HepG2 (cell line): Measurements from ENCODE around the gene PDZD7. TPM values are rescaled to one million over a fixed set of nuclear protein-coding genes. Genes with fewer than 3 reads are reported as not detected.

Experiments
- IRX3 ChIP-seq: sonication (generic); formaldehyde crosslinking; IDR thresholded peaks from 2 replicates; pipeline ENCODE4 v1.8.1; 2023; ENCODE audit warnings: mild to moderate bottlenecking, low read depth, missing genetic modification reagents, borderline replicate concordance
- RXRA ChIP-seq: sonication (generic); formaldehyde crosslinking; IDR thresholded peaks from 2 replicates; pipeline ENCODE4 v1.5.1; 2020; ENCODE audit warnings: missing genetic modification reagents
- SMARCE1 ChIP-seq: fragments of 450-650 bp; IDR thresholded peaks from 2 replicates; pipeline ENCODE4 v1.6.1; 2017; ENCODE audit warnings: borderline replicate concordance
- ZNF281 ChIP-seq: sonication (generic); formaldehyde crosslinking; IDR thresholded peaks from 2 replicates; pipeline ENCODE4 v1.4.0; 2020; ENCODE audit warnings: missing genetic modification reagents, borderline replicate concordance
- ZNF407 ChIP-seq: sonication (generic); formaldehyde crosslinking; IDR thresholded peaks from one replicate; pipeline ENCODE4 v1.5.1; 2020; ENCODE audit warnings: mild to moderate bottlenecking, missing genetic modification reagents; ENCODE audit errors: not compliant biosample characterization
- ZNF569 ChIP-seq: sonication (generic); formaldehyde crosslinking; IDR thresholded peaks from 2 replicates; pipeline ENCODE4 v1.5.0; 2020; ENCODE audit warnings: mild to moderate bottlenecking, missing genetic modification reagents, moderate library complexity, borderline replicate concordance
- ZSCAN31 ChIP-seq: sonication (generic); formaldehyde crosslinking; IDR thresholded peaks from 2 replicates; pipeline ENCODE4 v1.5.0; 2020; ENCODE audit warnings: low read depth, mild to moderate bottlenecking, missing genetic modification reagents
- polyA plus RNA-seq, 8 experiments: library from polyadenylated mRNA; depleted of rRNA in 3 of 8; stranded (reverse) in 7 of 8; unstranded in 1 of 8; fragments of >200 nt; fragmentation: Illumina TruSeq in 4 of 8; extraction: Trizol in 4 of 8; gene quantifications; 2 replicates each; pipeline versions ENCODE4 v1.2.1 to v1.2.3, GENCODE V29; 2011 to 2016; ENCODE audit warnings: low read depth in 4 of 8, missing spikeins in 1 of 8, mixed read lengths in 1 of 8; ENCODE audit not compliant: insufficient read depth in 1 of 8
- total RNA-seq, 5 experiments: library from RNA; depleted of rRNA; stranded (reverse); fragments of >200 nt; fragmentation: Illumina TruSeq; extraction: Trizol; gene quantifications; 2 replicates each; pipeline ENCODE4 v1.2.3, GENCODE V29; 2016; ENCODE audit warnings: low read depth in 1 of 5
- TF ChIP-seq, protein P1 (sequence below): sonication (generic); formaldehyde crosslinking; IDR thresholded peaks from 2 replicates; pipeline ENCODE4 v1.5.0; 2020; ENCODE audit warnings: mild to moderate bottlenecking, missing genetic modification reagents, moderate library complexity

The PDZD7 gene
- total and polyA plus RNA-seq, 2 of the 13 experiments (the other 11 are each of a cell fraction or from before 2014, with no cell fraction given), result 0.58 to 0.73 TPM

DNA sequence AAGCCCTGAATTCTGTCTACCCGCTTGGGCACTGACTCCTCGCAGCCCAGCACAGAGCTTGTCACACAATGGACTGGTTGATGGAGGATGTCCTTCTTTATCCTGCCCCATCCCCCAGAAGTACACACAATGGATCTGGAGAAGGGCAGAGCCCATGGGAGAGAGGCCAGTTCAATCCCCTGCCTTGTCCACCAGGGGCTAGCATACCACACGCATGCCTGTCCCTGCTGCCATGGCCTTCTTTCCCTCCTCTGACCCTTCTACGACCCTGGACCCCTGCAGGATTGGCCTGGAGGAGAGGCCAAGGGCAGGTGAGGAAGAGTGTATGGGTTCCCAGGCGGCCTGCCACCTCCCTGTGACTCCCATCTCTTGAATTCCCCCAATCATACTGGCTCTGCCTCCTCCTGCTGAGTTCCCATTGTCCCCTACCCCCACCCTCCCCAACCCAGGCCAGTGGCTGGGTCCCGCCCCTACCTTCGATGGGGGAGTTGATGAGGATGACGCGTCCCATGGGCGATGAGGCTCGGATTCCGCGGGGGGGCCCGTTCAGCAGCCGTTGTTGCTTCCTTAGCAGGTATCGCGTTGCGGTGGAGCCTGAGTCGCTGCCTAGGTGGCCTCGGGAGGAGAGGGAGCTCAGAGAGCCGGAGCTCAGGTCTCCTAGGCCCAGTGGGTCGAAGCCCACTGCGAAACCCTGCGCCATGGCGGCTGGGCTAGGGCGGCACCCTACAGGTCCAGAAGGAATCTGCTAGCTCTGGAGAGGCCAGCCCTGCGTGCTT lies 1.2 kb downstream of the PDZD7 start (continued):
- no peak for TF ChIP-seq ZNF407 (CRISPR knock-in tag)
- TF ChIP-seq RXRA (CRISPR knock-in tag), result 0 out of 2 replicates have a peak, but pooled peaks have one; percentile 28
- no peak for TF ChIP-seq SMARCE1
- no peak for TF ChIP-seq IRX3 (CRISPR knock-in tag)
- TF ChIP-seq ZNF281 (CRISPR knock-in tag), result peak; percentile 51; the same call in 1 of the 2 replicates
- TF ChIP-seq ZNF569 (CRISPR knock-in tag), result no peak
- no peak for TF ChIP-seq ZSCAN31 (CRISPR knock-in tag)
- TF ChIP-seq, protein P1, sequence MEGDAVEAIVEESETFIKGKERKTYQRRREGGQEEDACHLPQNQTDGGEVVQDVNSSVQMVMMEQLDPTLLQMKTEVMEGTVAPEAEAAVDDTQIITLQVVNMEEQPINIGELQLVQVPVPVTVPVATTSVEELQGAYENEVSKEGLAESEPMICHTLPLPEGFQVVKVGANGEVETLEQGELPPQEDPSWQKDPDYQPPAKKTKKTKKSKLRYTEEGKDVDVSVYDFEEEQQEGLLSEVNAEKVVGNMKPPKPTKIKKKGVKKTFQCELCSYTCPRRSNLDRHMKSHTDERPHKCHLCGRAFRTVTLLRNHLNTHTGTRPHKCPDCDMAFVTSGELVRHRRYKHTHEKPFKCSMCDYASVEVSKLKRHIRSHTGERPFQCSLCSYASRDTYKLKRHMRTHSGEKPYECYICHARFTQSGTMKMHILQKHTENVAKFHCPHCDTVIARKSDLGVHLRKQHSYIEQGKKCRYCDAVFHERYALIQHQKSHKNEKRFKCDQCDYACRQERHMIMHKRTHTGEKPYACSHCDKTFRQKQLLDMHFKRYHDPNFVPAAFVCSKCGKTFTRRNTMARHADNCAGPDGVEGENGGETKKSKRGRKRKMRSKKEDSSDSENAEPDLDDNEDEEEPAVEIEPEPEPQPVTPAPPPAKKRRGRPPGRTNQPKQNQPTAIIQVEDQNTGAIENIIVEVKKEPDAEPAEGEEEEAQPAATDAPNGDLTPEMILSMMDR (CRISPR knock-in tag), result peak; percentile 28; the same call in 1 of the 2 replicates
